HG03565 (cell line): ENCODE data around the gene FBLIM1.

Source experiments
- ATAC-seq: cut with Tn5 transposase; IDR thresholded peaks from one replicate; pipeline ENCODE4 v1.9.1; 2021; ENCODE audit warnings: mild to moderate bottlenecking, moderate library complexity; ENCODE audit not compliant: unreplicated experiment

The FBLIM1 gene

GRCh38 chr1:15730423-15730822 lies 28.2 kb upstream of the FBLIM1 start:
- ATAC-seq = no peak

GRCh38 chr1:15730936-15731335 lies 27.7 kb upstream of the FBLIM1 start:
- ATAC-seq = no peak

- ATAC-seq = no peak
Measured at GRCh38 chr1:15731735-15732685, 26.6 kb upstream of the FBLIM1 start.

- ATAC-seq = no peak
Measured at GRCh38 chr1:15732686-15733081, 25.9 kb upstream of the FBLIM1 start.

GRCh38 chr1:15733218-15733725 lies 25.3 kb upstream of the FBLIM1 start:
- ATAC-seq = no peak

GRCh38 chr1:15733726-15734226 lies 24.8 kb upstream of the FBLIM1 start:
- no peak for ATAC-seq

GRCh38 chr1:15734296-15734695 lies 24.3 kb upstream of the FBLIM1 start:
- no peak for ATAC-seq

GRCh38 chr1:15734901-15735300 lies 23.7 kb upstream of the FBLIM1 start:
- no peak for ATAC-seq

- no peak for ATAC-seq
Measured at GRCh38 chr1:15735304-15736037, 23.1 kb upstream of the FBLIM1 start.

- ATAC-seq = no peak
Measured at GRCh38 chr1:15736038-15736891, 22.3 kb upstream of the FBLIM1 start, which contains the start of gene SLC25A34. Gene SLC25A34, plus strand, starts transcription at chr1:15736258. Its CDS starts 228 bp downstream, at chr1:15736486.

- ATAC-seq = no peak
Measured at GRCh38 chr1:15736892-15737261, 21.7 kb upstream of the FBLIM1 start.

- ATAC-seq = no peak
Measured at GRCh38 chr1:15737324-15738319, 21.0 kb upstream of the FBLIM1 start.

- no peak for ATAC-seq
Measured at GRCh38 chr1:15738416-15739113, 20.0 kb upstream of the FBLIM1 start.

- ATAC-seq = no peak
Measured at GRCh38 chr1:15739259-15739658, 19.3 kb upstream of the FBLIM1 start.

GRCh38 chr1:15739745-15740144 lies 18.9 kb upstream of the FBLIM1 start:
- ATAC-seq = no peak

- ATAC-seq = no peak
Measured at GRCh38 chr1:15740924-15741850, 17.4 kb upstream of the FBLIM1 start.

GRCh38 chr1:15742339-15742801 lies 16.2 kb upstream of the FBLIM1 start, which contains the start of gene TMEM82:
Gene TMEM82, plus strand, starts transcription at chr1:15742499. Its CDS starts 61 bp downstream, at chr1:15742560.
- no peak for ATAC-seq
